GM19351 (cell line): ENCODE results near the gene MRPS34.

ENCODE experiments used
- ATAC-seq: cut with Tn5 transposase; IDR thresholded peaks from one replicate; pipeline ENCODE4 v1.9.1; 2021; ENCODE audit warnings: mild to moderate bottlenecking, moderate library complexity; ENCODE audit not compliant: unreplicated experiment

MRPS34 gene

DNA sequence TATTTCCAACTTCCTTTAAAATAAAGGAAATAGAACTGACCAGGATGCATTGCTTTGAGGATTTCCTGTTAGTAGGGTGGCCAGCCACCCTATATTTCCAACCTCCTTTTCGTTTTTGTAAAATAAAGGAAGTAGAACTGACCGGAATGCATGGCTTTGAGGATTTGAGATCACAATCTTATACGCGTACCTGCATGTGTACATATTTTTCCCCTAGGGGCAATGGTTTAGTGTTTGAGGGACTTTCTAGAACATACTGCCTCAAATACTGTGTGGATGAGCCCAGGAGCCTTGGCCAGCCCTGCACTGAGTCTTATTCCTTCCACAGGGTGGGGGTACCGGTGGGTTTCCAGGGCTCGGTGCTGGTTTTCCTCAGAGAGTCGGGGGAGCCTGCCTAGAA, 41.3 kb downstream of the MRPS34 start:
- ATAC-seq, result no peak

- no peak for ATAC-seq
Measured at GRCh38 chr16:1731073-1731472, 41.9 kb downstream of the MRPS34 start.

GRCh38 chr16:1729445-1729844, 43.5 kb downstream of the MRPS34 start:
- no peak for ATAC-seq

DNA sequence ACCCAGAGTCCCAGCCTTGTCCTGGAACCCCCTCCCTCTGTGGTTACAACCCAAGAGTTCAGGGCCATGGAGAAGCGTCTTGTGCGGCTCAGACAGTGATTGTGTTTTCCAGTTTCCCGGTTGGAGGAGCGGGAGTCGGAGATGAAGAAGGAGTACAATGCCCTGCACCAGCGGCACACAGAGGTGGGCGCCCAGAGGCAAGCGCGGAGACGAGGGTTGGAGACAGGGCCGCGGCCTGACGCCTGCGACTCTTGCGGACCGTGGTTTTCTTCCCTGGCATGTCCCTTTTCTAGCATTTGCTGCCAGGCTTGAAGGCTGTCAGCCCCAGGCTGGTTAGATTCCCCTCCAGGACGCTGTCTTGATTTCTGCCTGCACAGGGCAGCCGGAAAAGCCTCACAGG, 43.9 kb downstream of the MRPS34 start:
- no peak for ATAC-seq

GRCh38 chr16:1727651-1728624, 45.0 kb downstream of the MRPS34 start:
- no peak for ATAC-seq

- ATAC-seq, result no peak
Measured at GRCh38 chr16:1726661-1727502, 46.1 kb downstream of the MRPS34 start.

GRCh38 chr16:1724491-1724890, 48.4 kb downstream of the MRPS34 start:
- ATAC-seq, result no peak

GRCh38 chr16:1723450-1724147, 49.3 kb downstream of the MRPS34 start:
- no peak for ATAC-seq
